ENCODE results near the gene HPN.
"Not testable (repeated sequence)": the region's sequence is repeated elsewhere in the genome, so short reads cannot be mapped to it uniquely, and the experiment has no call there.

HPN gene

DNA sequence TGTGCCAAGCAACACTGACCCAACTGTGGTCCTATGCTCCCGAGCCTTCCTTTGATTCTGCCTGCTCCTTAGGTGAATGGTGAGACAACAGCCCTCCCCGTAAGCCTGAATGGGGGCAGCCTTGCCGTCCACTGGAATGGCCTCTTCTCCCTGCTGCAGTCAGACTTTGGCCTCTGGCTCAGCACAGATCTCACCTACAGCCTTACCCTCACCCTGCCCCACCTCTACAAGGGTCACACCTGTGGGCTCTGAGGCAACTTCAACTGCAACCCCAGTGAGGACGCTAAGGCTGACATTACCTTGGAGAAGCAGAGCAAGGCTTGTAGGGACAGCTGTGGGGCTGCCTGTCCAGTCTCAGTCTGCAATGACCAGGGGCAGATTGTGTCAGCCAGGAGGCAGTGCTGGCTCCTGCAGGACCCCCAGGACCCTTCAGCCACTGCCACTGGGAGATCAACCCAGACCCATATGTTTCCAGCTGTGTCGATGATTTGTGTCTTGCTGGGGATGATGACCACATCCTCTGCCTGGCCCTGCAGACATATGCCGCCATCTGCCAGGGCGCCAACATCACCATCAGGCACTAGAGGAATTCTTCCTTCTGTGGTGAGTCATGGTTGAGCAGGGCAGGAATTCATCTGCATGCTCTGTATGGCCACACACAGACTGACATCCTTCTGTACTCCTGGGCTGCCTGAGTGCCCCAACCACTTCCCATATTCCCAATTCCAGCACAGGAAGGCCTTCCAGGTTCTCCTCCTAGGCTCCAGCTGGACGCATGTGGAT lies 46.8 kb downstream of the HPN start:
- no peak for DNase-seq

DNA sequence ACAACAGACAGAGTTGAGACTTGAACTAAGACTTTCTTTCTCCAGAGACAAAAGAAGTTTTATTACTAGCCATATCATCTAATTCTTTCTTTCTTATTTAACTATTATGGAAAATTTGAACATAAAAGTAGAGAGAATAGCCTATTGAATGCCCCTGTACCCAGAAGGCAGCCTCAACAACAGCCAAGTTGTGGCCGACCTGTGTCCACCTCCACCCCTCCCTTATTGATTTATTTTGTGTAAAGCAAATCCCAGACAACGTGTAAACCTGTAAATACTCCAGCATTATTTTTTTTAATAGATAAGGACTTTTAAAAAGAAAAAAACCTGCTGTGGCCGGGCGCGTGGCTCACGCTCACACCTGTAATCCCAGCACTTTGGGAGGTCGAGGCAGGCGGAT lies 48.0 kb downstream of the HPN start:
- DNase-seq, result no peak

DNA sequence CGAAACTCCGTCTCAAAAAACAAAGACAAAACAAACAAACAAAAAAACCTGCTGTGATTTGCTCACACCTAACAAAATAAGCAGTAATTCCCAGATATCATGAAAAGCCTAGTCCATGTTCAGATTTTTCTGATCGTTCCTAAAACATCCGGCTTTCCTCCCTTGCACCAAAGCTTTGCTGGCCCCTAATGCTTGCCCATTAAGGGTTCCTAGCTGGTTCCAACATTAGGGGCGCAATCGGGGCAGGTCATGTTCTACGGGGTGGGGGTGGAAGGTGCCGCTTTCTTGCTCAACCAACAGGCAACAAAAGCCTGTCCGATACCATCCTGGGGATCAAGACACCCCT lies 48.6 kb downstream of the HPN start:
- DNase-seq, result no peak

DNA sequence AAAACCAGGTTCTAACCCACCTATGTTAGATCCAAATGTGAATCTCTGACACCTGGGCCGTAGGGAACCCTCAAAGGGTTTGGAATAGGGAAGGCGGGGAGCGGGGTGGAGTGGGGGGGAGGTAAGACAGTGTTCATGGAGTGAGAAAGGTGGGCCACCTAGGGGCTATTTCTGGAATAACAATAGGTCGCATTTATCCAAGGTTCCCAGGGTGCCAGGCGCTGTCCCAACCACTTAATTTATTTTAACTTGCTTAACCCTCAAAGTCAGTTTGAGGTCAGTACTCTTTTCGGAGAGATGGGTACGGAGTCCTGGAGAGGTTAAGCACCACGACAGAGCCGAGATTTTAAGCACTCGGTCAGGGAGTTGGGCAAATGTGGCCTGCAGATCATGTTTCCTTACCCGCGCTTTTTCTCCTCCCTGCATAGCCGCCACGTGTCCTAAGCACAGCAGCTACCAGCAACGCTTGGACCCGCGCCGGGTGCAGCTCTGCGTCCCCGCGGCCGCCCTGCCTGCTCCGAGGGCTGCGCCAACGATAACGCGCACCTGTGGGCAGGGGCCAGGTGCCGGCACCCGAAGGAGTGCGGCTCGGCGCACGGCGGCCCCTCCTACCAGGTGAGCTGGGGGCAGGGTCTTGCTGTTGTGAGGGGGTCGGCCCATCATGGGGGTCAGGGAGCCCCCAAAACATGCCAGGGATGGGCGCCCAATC lies 49.1 kb downstream of the HPN start:
- no peak for DNase-seq

DNA sequence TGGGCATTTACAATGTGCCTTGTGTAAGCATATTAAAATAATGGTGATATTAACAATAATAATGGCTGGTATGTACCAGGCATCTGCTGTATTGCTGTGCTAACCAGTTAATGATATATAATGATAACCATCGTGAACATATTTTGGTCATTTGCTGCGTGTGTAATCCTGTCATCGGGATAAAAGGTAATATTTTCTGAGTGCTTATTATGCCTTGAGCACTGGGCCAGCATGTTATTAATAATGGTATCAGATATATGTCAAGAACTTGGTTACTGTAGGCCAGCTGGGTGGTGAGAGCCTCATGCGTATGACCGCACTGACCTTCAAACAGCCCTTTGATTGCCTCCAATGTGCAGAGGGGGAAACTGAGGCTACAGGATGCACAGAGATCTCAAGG lies 51.9 kb downstream of the HPN start:
- no peak for DNase-seq

DNA sequence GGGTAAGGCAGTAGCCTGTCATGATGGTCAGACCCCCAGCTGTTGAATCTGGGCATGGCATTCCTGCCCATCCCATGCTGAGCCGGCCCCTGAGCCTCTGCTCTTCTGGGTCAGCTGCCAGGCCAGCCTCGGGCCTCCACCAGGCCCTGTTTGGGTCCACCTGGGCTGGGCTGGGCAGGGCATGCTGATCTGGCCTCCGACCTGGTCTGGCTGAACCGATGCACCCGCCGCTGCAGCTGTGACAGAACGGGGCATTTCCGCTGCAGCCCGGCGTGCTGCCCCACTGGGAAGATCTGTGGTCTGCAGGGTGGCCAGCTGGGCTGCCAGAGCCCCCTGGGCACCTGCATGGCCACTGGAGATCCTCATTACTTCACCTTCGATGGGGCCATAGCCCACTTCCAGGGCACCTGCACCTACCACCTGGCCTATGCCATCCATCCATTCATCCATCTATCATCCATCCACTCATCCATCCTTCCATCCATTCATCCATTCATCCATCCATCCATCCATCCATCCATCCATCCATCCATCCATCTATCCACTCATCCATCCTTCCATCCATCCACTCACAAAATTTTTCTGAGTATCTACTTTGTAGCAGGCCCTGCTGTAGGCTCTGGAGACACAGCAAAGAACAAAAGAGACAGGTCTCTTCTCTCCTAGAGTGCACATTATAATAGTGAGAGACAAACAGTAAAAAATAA lies 52.6 kb downstream of the HPN start:
- DNase-seq, result no peak

DNA sequence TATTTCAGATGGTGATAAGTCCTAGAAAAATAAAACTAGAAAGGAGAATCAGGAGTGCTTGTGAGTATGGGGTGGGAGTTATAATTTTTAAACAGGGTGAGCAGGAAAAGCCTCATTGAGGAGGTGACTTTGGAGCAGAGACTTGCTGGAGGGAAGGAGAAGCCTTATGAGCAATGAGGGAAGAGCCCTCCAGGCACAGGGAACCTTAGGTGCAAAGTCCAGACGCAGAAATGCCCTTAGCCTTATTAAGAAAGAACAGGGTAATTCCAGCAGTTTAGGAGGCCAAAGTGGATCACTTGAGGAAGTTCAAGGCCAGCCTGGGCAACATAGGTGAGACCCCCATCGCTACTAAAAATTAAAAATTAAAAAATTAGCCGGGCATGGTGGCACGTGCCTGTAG lies 53.1 kb downstream of the HPN start:
- DNase-seq, result no peak

DNA sequence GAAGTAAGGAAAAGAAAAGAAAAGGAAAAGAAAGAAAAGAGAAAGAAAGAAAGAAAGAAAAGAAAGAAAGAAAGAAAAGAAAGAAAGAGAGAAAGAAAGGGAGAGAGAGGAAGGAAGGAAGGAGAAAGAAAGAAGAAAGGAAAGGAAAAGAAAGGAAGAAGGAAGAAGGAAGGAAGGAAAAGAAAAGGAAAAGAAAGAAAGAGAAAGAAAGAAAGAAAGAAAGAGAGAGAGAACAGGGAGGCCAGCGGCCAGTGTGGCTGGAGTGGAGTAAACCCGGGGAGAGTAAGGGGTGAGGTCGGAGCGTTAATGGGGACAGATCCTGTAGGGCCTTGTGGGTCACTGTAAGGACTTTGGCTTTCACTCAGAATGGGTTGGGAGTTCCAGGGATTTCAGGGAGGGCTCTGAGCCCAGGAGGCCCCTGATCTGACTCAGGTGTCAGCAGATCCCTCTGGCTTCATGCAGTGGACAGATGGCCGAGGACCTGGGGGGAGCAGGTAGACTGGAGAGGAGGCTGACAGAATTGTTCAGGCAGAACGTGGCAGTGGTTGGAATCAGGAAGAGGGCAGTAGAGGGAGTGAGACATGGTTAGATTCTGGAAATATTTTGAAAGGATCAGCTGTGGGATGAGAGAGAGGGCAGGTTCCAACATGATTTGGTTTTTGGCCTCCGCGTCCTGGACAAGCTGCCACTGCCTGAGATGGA lies 54.3 kb downstream of the HPN start:
- no peak for DNase-seq

DNA sequence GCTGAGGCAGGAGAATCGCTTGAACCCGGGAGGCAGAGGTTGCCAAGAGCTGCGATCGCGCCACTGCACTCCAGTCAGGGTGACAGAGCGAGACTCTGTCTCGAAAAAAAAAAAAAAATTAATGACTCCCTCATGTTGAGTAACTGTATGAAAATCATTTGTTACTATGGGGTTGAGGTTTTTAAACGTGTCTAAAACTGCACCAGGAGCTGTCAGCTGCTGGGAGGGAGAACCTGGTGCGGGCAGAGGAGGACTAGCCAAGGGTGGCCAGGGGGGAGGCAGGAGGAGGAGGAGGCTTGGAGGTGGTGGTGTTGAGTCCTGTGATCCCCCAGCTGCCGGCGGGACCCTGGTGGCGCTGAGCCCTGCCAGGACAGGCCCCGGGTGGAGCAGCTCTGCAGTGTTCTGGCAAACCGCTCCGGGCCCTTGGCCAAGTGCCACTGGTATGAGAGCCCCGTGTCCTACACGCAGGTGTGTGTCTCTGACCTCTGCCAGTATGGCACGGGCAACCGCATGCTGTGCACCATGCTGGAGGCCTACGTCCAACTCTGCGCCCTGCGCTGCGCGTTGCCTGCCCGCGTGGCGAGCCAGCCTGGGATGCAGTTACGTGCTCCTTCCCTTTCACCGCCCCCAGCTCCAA lies 57.0 kb downstream of the HPN start:
- DNase-seq, result no peak

DNA sequence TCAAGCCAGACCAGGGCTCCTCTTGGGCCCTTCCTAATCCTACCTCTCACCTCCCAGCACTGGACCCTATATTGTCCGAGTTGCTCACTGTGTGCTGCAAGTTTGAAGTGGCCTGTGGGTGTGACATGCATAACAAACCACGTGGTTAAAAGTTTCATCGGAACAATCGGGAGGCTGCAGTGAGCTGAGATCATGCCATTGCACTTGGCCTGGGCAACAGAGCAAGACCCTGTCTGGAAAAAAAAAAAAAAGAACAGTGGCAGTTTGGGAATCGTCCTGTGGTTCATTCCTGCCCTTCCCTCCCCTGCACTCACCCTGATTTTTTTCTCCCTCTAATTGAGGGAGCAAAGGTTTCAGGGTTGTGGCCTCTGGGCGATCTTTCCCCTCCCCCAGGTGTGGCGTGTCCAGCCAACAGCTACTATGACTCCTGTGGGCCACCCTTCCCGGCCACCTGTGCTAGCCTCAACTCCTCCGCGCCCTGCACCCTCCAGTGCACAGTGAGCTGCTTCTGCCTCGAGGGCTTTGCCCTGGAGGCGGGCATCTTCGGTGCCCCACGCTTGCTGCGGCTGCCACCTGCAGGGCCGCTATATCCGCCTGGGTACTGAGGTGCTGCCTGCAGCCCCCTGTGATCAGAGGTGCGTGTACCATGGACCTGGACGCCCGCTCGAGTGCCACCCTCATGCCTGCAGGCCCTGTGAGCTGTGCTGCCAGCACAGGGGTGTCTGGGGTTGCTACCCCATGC lies 57.8 kb downstream of the HPN start:
- DNase-seq, result no peak

DNA sequence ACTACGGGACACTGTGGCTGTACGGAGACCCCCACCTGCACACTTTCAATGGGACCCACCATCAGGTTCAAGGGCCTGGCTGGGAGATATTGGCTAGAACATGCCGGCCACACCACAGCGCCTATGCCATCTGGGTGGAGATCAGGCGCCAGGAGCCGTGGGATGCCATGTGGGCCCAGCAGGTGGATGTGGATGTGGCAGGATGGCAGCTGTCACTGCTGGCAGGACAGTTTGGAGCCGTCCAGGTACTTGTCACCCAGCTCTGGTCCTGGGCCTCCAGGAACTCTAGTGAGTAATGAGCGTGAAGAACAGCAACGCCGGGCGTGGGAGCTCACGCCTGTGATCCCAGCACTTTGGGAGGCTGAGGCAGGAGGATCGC lies 58.4 kb downstream of the HPN start:
- no peak for DNase-seq

DNA sequence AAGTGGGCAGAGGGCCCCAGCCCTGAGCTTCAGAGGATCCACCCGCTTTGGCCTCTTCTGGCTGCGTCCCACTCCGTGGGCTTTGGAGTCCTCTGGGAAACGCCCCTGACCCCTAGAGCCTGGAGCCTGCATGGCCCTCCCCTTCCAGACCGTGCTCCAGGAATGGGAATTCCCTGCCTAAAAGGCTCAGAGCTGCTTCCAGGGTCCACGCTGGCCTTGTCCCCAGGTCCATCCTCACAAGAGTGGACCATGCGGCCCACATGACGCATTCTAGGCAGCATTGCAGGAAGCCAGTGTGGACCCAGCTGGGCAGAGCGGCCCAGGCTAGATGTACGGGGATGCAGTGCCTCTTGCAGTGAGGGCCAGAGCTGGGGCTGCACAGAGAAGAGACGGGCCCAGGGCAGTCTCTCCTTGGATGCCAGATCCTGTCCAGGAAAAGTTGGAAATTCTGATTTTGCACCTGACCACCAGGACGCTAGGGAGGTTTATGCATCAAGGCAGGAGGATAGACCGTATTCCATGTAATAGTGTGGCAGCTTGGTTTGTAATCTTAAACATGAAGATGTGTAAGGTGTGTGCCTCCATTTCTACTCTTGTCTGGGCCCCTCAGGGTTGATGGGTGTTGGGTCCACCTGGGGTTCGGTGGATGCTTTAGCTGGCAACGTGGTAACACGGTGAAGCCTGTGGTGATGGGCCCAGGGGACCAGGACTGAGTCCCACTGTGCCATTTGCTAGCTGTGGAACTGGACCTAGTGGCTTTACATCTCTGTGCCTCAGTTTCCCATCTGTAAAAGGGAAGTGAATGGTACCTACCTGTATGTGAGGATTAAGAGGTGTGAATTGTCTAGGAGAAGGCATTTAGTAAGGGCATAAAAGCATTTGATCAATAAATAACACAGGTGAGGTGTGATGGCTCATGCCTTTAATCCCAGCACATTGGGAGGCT lies 59.3 kb downstream of the HPN start:
- DNase-seq, result no peak

DNA sequence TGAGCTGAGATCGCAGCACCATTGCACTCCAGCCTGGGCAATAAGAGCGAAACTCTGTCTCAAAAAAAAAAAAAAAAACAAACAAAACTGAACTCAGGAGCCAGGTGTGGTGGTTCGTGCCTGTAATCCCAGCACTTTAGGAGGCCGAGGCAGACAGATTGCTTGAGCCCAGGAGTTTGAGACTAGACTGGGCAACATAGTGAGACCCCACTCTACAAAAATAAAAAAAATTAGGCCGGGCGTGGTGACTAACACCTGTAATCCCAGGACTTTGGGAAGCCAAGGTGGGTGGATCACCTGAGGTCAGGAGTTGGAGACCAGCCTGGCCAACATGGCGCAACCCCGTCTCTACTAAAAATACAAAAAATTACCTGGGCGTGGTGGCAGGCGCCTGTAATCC lies 60.4 kb downstream of the HPN start:
- not testable (repeated sequence) for DNase-seq

DNA sequence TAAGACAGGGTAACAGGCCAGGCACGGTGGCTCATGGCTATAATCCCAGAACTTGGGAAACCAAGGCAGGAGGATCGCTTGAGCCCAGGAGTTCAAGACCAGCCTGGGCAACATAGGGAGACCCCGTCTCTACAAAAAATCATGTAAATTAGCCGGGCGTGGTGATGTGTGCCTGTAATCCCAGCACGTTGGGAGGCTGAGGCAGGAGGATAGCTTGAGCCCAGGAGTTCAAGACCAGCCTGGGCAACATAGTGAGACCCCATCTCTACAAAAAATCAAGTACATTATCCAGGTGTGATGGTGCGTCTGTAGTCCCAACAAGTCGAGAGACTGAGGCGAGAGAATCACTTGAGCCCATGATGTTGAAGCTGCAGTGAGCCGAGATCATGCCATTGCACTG lies 62.1 kb downstream of the HPN start:
- not testable (repeated sequence) for DNase-seq

DNA sequence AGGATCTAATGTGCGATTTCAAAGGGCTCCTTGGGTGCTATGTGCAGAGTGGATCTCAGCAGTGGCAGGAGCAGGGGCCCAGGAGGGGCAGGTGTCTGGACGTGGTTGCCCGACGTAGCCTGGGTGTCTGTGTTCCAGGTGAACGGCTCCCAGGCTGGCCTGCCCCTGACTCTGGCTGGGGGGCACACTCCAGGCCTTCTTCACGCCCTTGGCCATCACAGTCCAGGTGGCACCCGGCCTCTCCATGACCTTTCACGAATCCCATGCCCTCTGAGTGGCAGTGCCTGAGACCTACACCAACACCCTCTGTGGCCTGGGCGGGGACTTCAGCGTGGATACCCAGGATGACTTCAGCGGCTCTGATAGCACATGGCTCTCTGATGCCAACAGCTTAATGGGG lies 62.8 kb downstream of the HPN start:
- no peak for DNase-seq

DNA sequence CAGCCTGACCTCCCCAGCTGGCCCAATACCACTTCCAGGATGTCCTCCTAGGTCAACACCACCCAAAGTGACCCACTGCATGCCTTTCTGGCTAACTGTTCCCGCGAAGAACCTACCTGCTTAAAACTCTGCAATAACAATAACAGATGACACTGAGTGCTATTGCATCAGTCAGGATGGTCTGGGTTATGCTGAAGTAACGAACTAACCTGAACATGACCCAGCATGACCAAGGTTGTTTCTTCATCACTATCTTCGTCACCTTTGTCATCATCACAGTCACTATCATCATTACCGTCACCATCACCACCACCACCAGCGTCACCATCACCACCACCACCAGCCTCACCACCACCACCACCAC lies 63.5 kb downstream of the HPN start:
- no peak for DNase-seq

DNA sequence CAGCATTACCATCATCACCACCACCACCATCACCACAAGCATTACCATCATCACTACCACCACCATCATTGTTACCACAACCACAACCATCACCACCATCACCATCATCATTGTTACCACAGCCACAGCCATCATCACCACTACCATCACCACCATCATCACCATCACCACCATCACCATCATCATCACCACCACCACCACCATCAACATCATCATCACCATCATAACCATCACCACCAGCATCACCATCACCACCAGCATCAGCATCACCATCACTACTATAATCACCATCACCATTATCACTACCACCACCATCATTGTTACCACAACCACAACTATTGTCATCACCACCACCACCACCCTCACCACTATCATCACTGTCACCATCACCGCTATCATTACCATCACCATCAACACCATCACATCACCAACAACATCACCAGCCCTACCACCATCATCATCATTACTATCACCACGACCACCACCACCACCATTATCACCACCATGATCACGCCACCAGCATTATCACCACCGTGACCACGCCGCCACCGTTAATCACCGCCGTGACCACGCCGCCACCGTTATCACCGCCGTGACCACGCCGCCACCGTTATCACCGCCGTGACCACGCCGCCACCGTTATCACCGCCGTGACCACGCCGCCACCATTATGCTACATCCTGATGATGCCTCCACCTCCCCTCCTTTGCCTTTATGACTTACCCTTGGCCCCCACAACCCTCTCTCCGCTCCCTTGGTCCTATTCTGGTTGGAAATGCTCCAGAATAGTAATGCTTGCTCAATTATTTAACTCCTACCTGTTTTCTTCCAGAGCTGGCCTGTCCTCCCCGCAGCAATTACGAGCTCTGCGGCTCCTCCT lies 64.1 kb downstream of the HPN start:
- DNase-seq, result no peak

DNA sequence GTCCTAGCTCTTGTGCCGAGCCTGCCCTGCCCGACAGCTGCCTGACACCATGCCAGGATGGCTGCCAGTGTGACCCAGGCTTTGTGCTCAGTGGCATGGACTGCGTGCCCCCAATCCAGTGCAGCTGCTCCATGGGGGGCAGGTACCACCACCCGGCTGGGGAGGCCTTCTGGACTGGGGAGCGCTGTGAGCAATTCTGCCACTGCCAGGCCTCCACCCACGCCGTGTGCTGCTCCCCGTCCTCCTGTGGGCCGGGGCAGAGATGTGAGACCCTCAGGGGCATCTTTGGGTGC lies 64.7 kb downstream of the HPN start:
- no peak for DNase-seq

DNA sequence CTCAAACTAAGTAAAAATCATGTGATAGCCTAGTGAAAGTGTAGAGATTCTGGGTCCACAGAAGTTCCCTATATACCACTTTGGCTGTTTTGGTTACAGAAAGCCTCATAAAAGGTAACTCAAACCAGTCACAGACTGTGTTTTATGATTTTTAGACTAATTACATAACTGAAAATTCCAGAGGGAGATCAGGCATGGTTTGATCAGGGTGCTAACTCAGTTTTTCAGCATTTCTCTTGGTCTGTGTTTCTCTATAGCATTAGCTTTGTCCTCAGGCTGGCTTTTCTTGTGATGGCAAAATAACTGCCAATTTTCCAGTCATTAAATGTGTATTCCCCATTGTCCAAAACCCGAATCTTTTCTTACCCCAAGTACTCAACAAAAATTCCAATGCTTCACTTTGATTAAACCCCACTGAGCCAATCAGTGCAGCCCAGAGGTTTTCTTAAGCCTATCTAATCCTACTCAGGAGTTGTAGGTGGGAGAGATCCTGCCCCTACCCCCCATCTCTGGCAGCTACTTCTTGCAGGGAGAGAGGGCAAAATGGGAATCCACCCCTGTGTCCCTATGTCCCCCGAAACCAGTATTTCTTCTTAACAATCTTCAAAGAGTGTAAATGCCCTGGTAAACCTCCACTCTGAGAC lies 65.5 kb downstream of the HPN start:
- DNase-seq, result no peak

DNA sequence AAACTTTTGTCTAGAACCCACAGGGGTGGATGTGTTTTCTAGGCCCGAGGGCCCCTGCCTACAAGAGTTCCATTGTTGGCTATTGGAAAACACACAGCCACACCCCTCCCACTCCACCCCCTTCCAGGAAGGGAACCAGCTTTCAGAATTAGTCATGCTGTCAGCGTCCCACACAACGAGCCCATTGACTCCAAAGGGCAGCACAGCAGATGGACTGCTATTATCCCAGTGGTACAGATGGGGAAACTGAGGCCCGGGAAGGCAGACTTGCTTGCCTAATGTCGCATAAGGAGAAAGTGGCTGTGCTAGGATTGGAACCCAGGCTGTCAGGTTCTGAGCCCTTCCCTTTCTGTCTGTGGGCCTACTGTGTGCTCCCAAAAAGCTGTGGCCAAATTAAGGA lies 66.0 kb downstream of the HPN start:
- no peak for DNase-seq
